Neural cell (in vitro differentiated cells): ENCODE results near the gene CNTNAP2.

Experiments
- CTCF ChIP-seq: fragments of 450-650 bp; IDR thresholded peaks from 2 replicates; pipeline ENCODE4 v1.5.1; 2014; ENCODE audit warnings: antibody characterized with exemption, mild to moderate bottlenecking, moderate library complexity; ENCODE audit not compliant: poor library complexity, severe bottlenecking
- EZH2 ChIP-seq: fragments of 200-600, 300-800 bp; shearing (Covaris generic), sonication (generic); IDR thresholded peaks from 2 replicates; pipeline ENCODE4 v1.6.1; 2014; ENCODE audit warnings: antibody characterized with exemption, low read length, borderline replicate concordance, mild to moderate bottlenecking; ENCODE audit not compliant: insufficient read depth, poor library complexity, severe bottlenecking
- POLR2AphosphoS5 ChIP-seq: IDR thresholded peaks from 2 replicates; pipeline ENCODE4 v1.6.1; 2012
- RAD21 ChIP-seq: fragments of 450-650 bp; conservative IDR thresholded peaks from 2 replicates; pipeline ENCODE4 v1.6.1; 2014; ENCODE audit warnings: antibody characterized with exemption, mild to moderate bottlenecking, moderate library complexity

- TF ChIP-seq CTCF (no peak), EZH2 (no peak), POLR2AphosphoS5 (no peak), RAD21 (no peak)
Observed at GRCh38 chr7:148234715-148235114, 2118.1 kb downstream of the CNTNAP2 start.
